ENCODE data around the gene MRTFA.

The MRTFA gene

GRCh38 chr22:40485813-40486667 is 150.5 kb downstream of the MRTFA start:
- DNase-seq = no peak

DNA sequence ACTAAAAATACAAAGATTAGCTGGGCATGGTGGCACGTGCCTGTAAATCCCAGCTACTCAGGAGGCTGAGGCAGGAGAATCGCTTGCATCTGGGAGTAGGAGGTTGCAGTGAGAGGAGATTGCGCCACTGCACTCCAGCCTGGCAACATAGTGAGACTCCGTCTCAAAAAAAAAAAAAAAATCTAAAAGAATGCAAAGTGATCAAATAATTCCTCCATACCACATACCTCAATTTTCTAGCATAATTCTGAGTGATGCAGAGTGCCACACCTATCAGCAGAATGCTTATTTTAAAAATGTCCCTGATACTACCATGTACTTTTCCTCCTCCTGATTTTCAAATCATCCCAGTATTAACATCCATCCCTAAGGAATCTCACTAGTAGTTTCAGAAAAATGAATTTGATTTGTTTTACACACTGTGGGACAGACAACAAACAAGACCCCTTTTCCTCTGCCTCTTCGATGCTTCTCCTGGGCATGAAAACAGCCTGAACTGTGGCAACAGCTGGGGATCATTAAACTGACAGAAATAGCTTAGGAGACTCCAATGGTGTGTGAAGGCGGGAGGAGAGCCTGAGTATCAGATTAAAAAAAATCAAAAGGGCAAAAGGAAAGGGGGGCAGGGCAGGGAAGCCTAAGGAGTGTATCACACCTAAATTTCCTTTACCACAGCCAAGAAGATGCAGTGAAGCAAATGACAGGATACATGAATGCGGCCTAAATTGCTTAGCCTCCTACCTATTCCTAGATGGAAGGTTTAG is 151.4 kb downstream of the MRTFA start:
- no peak for DNase-seq

GRCh38 chr22:40482886-40483285 is 153.6 kb downstream of the MRTFA start:
- DNase-seq = no peak

GRCh38 chr22:40482391-40482790 is 154.1 kb downstream of the MRTFA start:
- DNase-seq = no peak

GRCh38 chr22:40480996-40481395 is 155.5 kb downstream of the MRTFA start:
- no peak for DNase-seq

DNA sequence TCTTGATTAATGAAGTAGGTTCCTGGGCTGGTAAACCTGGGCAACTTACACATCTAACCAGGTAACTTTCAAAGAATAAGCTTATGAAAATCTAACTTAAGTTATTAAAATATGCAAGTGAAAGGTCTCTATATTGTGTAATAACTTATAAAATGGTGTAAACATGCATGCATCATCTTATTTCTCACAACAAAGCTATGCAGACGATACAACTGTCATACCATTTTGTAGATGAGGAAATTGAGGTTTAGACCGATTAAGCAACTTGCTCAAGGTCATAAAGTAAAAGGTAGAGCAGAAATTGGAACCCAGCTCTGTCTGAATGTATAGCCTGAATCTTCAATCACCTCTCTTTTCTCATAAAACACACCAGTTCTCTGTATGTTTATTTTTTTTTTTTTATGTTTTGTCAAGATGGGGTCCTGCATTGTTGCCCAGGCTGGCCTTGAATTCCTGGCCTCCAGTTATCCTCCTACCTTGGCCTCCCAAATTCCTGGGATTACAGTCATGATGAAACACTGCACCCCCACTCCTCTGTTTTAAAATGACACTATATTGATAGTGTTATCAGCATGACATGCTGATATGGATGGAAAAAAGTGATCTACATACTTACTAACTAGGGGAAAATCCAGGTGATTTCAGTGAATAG is 156.5 kb downstream of the MRTFA start:
- DNase-seq = no peak

DNA sequence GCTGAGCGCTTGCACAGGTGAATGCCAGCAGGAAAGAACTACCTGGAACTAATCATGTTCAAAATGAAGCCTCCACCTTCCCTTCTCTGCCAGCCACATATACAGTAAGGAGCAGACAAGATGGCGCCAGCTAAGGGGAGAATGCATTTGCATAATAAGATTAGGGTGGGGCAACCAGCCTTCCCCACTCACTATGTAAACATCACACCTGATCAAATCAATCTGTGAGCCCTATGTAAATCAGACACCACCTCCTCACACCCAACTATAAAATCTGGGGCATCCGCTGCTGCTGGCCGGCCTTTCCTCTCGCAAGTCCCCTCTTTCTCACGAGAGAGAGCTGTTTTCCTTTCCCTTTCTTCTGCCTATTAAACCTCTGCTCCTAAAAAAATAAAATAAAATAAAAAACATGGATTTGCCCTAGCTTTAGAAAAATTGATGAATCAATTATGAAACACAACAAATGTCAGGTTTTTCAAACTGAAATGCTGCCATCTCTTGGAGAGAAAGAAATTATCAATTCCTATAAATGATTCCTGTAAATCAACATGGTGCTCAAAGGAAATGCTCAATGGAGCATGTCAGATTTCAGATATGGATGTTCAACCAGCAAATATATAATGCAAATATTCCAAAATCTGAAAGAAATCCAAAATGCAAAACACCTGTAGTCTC is 157.3 kb downstream of the MRTFA start:
- DNase-seq = no peak

DNA sequence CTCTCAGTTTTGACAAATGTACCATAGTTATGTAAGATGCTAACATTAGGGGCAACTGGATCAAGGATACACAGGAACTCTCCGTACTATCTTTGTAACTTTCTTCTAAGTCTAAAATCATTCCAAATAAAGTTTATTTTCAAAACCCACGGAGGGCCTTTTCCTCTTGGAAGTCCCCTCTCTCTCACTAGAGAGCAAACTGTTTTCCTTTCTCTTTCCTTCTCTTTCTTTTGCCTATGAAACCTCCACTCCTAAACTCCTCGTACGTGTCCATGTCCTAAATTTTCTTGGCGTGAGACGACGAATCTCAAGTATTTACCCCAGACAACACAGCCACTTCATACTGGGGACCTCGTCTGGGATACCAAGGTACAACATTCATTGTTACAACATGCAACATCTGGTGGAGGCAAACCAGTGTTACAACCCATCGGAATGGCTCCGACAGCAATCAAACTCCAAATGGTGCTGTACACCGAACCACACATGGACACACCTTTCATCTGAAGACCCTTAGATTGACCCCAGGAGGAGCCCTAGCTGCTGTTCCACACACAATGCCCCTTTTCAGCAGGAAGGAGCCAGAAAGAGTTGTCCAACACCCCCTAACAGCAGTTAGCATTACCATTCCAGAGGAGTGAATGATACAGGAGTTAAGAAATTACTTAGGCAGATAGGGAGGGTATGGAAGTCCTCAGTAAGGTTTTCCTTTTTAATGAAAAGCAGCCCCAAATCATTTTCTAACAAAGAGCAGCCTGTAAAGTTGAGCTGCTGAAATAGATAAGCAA is 158.0 kb downstream of the MRTFA start:
- DNase-seq = no peak

- DNase-seq = no peak
These were observed 158.7 kb downstream of the MRTFA start for GRCh38 chr22:40477683-40478337.

DNA sequence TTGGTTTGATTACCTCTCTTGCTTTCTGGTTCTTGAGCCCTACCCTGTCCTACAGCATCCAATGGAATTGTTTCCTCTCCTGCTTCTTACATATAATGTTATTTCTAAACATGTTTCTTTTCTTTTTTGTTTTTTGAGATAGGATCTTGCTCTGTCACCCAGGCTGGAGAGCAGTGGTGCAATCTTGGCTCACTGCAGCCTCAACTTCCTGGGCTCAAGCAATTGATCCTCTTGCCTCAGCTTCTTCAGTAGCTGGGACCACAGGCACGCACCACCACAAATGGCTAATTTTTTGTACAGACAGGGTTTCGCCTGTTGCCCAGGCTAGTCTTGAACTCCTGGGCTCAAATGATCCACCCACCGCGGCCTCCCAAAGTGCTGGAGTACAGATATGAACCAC is 160.2 kb downstream of the MRTFA start:
- DNase-seq = no peak

DNA sequence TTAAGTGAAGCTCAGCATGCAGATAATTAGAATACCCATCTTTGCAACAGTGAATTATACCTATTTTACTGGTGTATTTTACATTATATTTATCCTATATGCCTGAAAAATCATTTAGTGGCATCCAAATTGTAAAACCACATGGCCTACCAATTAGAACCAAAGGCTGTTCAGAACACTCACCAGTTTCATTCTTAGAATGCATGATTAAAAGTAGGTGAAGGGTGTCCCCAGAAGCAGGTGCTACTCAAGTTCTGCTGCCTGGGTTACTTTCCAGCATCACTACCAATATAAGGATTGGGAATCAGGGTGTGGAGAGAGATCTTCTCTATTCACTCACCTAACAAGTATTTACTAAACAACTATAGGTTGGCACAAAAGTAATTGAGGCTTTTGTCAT is 162.8 kb downstream of the MRTFA start:
- no peak for DNase-seq

DNA sequence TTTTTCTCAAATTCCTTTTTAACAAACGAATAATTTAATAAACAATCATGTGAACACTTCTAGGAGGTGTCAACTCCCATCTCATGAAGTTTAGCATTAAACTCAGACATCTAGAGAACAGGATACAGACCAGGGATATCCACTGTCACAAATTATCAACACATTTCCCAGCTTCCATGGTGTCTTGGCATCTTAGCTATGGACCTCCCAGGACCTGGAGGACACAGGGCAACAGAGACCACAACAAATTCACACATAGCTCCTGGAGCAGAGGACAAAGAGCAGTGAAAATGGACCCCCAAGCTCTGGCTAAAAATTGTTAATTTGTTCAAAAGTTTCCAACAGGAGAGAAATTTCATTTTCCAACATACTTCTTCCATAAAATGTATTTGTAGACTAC is 163.9 kb downstream of the MRTFA start:
- no peak for DNase-seq

DNA sequence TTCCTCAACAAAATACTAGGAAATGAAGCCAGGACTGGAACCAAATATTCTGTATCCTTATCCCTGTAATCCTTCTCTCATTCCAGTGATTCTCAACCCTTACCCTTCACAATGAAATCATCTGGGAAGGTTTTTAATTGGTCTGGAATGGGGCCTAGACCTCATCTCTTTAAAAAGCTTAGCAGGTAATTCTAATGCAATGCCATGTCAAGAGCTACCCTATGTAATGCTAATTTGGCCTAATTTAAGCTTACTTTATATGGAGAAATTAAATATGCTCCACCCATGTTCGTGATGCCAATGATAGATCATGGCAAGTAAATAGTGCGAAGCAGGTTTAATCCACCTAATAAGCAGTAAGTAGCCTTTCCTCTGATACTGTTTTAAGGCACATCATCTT is 164.5 kb downstream of the MRTFA start:
- DNase-seq = no peak

GRCh38 chr22:40469181-40469580 is 167.3 kb downstream of the MRTFA start:
- no peak for DNase-seq

DNA sequence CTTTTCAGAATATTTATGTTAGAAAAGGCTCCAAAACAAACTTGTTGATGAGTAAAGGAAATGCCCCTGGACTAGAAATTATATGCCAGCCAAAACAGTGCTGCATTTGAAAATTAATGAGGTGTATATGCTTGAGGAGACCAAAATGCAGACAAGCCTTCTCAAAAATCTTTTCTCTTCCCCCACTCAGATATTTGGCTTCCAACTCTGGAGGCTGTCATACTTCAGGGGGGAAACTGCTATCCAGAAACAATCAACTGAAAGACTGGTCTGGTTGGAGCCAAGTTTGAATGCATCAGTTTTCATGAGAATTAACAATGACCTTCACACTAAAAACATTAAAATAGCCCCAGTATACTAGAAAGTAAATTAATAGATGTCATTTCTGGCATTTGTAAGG is 167.9 kb downstream of the MRTFA start:
- DNase-seq = no peak

DNA sequence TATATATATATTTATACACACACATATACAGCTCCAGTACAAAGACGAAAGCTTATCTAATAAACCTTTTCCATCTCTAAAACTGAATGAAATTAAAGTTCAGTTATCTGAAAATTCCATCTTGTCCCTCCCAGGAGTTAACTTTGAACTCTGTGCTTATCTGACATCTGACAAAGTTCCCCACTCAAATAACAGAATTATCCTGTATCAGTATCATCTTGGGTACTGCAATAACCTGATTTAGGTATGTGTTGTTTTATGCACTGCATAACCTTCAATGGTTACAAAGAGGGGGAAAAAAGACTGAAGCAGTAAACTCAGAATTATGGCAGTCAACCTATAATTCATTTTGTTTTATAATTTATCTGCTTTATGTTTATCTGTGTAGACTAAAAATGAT is 169.5 kb downstream of the MRTFA start:
- DNase-seq = no peak

DNA sequence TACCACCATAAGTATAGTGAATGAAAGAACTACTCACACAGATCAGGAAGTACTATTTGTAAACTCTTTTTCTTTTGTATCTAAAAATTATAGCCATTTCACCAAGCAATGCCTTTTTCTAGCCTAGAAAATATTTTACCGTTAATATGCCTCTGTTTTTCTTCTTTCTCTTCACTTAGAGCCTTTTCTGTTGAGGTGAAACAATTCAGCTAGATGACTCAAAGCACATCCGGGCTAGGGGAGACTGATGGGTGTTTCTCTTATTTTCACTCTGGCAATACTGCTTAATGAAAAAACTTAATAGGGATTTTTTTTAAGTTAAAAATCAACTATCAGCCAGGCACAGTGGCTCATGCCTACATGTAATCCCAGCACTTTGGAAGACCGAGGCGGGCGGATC is 172.8 kb downstream of the MRTFA start:
- DNase-seq = peak in 1 of 2 donors; percentile 56

GRCh38 chr22:40463017-40463631 is 173.4 kb downstream of the MRTFA start:
- peak; percentile 55 to 66 for DNase-seq

DNA sequence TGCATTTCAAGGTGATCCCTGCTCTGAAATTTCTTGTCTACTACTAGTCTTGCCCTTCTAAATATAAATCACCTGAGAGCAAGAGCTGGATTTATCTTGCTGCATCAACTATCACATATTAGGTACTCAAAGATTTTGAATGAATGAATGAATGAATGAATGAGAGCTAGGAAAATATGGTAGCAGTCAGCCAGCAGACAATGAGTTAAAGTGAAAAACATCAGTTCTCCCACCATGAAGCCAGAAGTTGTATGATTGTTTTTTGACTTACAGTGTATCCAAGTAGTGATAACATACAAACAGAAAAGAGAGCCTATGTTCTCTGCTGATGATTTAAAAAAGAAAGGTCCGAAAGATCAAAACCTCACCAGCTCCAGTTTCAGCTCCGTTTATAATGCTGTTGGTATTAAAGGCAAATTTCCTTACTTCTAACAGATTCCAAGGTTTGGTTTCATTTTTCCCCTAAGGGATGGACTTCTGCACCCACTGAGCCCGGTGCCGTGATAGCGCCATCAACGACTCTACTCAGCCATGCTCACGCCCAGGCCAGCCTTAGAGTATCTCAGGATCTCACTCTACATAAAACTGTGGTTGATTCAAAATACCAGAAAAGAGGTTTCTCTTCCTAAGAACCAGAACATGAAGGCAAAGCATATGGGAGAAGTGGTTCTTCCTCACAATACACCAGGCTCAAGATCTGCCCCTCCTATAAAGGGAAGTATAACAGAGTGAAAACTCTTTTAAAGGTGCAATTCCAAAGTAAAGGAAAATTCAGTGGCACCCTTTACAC is 174.1 kb downstream of the MRTFA start:
- DNase-seq = peak in 1 of 2 donors; percentile 45

DNA sequence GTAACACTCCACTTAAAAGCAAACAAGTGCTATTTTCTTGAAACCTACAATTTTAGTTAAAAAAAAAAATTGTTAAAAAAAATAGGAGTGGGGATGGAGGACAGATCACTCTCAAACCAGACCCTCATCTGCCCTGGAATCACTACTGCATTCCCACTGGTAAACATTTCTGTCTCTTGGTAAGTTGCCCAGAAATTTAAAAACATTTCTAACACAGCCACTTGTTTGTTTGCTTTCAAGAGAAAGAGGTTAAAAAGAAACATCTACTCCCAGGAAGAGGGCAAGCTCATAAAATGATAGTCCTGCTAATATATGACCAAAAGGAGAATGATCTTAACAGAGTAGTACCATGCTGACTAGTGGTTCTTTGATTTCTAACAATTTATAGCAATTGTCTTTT is 182.8 kb downstream of the MRTFA start:
- no peak for DNase-seq
